Measurements from ENCODE around the gene GAL3ST1.
"Not testable (repeated sequence)": the region's sequence is repeated elsewhere in the genome, so short reads cannot be mapped to it uniquely, and the experiment has no call there.

GAL3ST1 gene

DNA sequence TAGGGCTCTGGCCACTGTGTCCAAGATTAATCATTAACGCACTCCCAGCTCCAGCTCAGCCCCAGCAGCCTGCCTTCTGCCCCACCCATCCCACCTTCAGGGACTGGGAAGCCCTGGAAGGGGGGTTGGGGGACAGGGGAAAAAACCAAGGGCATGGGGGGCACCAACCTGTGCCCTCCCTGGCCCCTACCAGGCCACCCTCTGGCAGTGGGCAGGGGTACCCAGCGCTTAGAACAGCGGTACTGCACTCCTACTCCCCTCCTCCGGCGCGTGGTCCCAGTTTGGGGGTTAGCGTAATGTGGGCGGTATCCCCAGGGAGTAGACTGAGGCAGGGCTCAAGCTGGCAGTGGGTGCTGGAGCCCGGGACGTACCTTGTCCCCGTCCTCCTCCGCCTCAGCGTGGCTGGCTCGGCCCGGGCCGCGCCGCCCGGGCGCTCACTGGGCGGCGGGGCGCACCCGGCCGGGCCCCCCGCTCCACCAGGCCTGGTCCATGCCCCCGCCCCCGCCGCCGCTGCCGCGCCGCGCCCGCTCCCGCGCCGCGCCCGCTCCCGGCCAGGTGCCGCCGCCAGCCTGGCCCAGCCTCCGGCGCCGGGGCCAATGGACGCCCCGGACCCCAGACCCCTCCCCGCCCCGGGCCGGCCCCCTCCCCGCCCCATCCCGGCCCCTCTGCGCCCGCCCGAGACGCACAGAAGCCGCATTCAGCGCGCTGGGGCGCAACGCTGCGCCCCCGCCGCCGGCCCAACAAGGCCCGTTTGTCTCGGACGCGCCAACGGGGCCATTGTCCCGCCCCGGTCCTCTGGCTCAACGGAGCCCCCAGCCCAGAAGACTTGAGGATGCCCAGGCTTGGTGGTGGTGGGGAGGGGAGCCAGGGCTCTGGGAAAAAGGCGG, at the start of gene GAL3ST1:
GAL3ST1 (minus strand) TSS at position 571 of the 887 bp plus-strand sequence. CDS start 17,273 bp downstream, outside the sequence.
- Histone ChIP-seq H3K27me3 (ENCODE audit: control insufficient read depth, insufficient read depth, low read length) (no peaks in the 10 kb centered on the region), H3K4me3 (ENCODE audit: low read depth, low read length) (peak within 1 kb of the TSS; percentile 73), H3K27ac (ENCODE audit: low read depth, low read length) (no peak within 1 kb of the TSS), H3K9ac (ENCODE audit: low read depth, low read length) (0 out of 2 replicates have a peak within 1 kb of the TSS, but pooled peaks have one; percentile 34), H3K9me3 (ENCODE audit: control insufficient read depth, insufficient read depth, low read length) (no peaks in the 10 kb centered on the region), H3K36me3 (ENCODE audit: control insufficient read depth, insufficient read depth, low read length) (peaks cover 39% of the 10 kb centered on the region), H3K4me1 (ENCODE audit: control insufficient read depth, insufficient read depth, low read length) (peaks cover 10% of the 10 kb centered on the region)

GRCh38 chr22:30619909-30620308, 45.4 kb upstream of the GAL3ST1 start:
- H3K9ac ChIP-seq (ENCODE audit: low read depth, low read length); H3K4me3 ChIP-seq (ENCODE audit: low read depth, low read length); H3K27ac ChIP-seq (ENCODE audit: low read depth, low read length); H3K9me3 ChIP-seq (ENCODE audit: control insufficient read depth, insufficient read depth, low read length); H3K4me1 ChIP-seq (ENCODE audit: control insufficient read depth, insufficient read depth, low read length); H3K27me3 ChIP-seq (ENCODE audit: control insufficient read depth, insufficient read depth, low read length): not testable (repeated sequence)
- H3K36me3 ChIP-seq (ENCODE audit: control insufficient read depth, insufficient read depth, low read length) = peaks cover 24% of the 10 kb centered on the region

DNA sequence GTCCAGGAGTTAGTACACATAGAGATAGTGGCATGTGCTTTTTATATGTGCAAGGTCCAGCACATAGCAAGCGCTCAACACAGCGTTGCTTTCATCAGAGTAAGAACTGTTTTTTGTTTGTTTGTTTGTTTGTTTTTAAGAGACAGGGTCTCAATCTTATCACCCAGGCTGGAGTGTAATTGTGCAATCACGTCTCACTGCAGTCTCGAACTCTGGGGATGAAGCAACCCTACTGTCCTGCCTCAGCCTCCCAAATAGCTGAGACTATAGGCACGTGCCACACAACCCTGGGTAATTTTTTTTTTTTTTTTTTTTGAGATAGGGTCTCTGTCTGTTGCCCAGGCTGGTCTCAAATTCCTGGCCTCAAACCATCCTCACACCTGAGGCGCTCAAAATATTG, 43.4 kb upstream of the GAL3ST1 start:
- Histone ChIP-seq H3K27me3 (ENCODE audit: control insufficient read depth, insufficient read depth, low read length) (no peaks in the 10 kb centered on the region), H3K4me1 (ENCODE audit: control insufficient read depth, insufficient read depth, low read length) (no peaks in the 10 kb centered on the region), H3K9me3 (ENCODE audit: control insufficient read depth, insufficient read depth, low read length) (no peaks in the 10 kb centered on the region), H3K36me3 (ENCODE audit: control insufficient read depth, insufficient read depth, low read length) (peaks cover 30% of the 10 kb centered on the region), H3K9ac (ENCODE audit: low read depth, low read length) (no peak overlapping the region), H3K4me3 (ENCODE audit: low read depth, low read length) (no peak overlapping the region), H3K27ac (ENCODE audit: low read depth, low read length) (no peak overlapping the region)

- H3K27ac ChIP-seq (ENCODE audit: low read depth, low read length) = no peak overlapping the region
- H3K4me1 ChIP-seq (ENCODE audit: control insufficient read depth, insufficient read depth, low read length) = no peaks in the 10 kb centered on the region
- H3K4me3 ChIP-seq (ENCODE audit: low read depth, low read length) = no peak overlapping the region
- no peaks in the 10 kb centered on the region for H3K9me3 ChIP-seq (ENCODE audit: control insufficient read depth, insufficient read depth, low read length)
- H3K36me3 ChIP-seq (ENCODE audit: control insufficient read depth, insufficient read depth, low read length) = peaks cover 36% of the 10 kb centered on the region
- H3K9ac ChIP-seq (ENCODE audit: low read depth, low read length) = no peak overlapping the region
- no peaks in the 10 kb centered on the region for H3K27me3 ChIP-seq (ENCODE audit: control insufficient read depth, insufficient read depth, low read length)
Observed at GRCh38 chr22:30615543-30615954, 41.1 kb upstream of the GAL3ST1 start.

- Histone ChIP-seq H3K9me3 (ENCODE audit: control insufficient read depth, insufficient read depth, low read length) (no peaks in the 10 kb centered on the region), H3K27ac (ENCODE audit: low read depth, low read length) (no peak overlapping the region), H3K27me3 (ENCODE audit: control insufficient read depth, insufficient read depth, low read length) (no peaks in the 10 kb centered on the region), H3K9ac (ENCODE audit: low read depth, low read length) (no peak overlapping the region), H3K4me1 (ENCODE audit: control insufficient read depth, insufficient read depth, low read length) (no peaks in the 10 kb centered on the region), H3K4me3 (ENCODE audit: low read depth, low read length) (no peak overlapping the region), H3K36me3 (ENCODE audit: control insufficient read depth, insufficient read depth, low read length) (peaks cover 36% of the 10 kb centered on the region)
Observed at GRCh38 chr22:30614879-30615278, 40.4 kb upstream of the GAL3ST1 start.

DNA sequence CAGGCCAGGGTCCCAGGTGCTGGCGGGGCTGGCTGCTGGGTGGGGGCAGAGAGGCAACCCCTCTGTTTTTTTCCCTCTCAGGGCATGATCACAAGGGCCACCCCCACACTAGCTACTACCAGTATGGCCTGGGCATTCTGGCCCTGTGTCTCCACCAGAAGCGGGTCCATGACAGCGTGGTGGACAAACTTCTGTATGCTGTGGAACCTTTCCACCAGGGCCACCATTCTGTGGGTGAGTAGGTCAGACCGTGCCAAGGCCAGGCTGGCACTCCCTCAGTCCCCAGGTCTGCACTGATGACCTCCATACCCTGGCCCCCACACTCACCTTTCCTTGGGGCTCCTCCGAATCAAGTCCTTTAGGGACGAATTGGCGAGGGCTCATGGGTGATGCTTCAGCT, 39.8 kb upstream of the GAL3ST1 start:
- H3K9ac ChIP-seq (ENCODE audit: low read depth, low read length) = no peak overlapping the region
- no peak overlapping the region for H3K27ac ChIP-seq (ENCODE audit: low read depth, low read length)
- H3K9me3 ChIP-seq (ENCODE audit: control insufficient read depth, insufficient read depth, low read length) = no peaks in the 10 kb centered on the region
- peaks cover 30% of the 10 kb centered on the region for H3K36me3 ChIP-seq (ENCODE audit: control insufficient read depth, insufficient read depth, low read length)
- peaks cover 3% of the 10 kb centered on the region; the same call in 1 of the 2 replicates for H3K4me1 ChIP-seq (ENCODE audit: control insufficient read depth, insufficient read depth, low read length)
- H3K27me3 ChIP-seq (ENCODE audit: control insufficient read depth, insufficient read depth, low read length) = no peaks in the 10 kb centered on the region
- no peak overlapping the region for H3K4me3 ChIP-seq (ENCODE audit: low read depth, low read length)

- Histone ChIP-seq H3K27me3 (ENCODE audit: control insufficient read depth, insufficient read depth, low read length) (no peaks in the 10 kb centered on the region), H3K9me3 (ENCODE audit: control insufficient read depth, insufficient read depth, low read length) (no peaks in the 10 kb centered on the region), H3K4me1 (ENCODE audit: control insufficient read depth, insufficient read depth, low read length) (peaks cover 3% of the 10 kb centered on the region; the same call in 1 of the 2 replicates), H3K9ac (ENCODE audit: low read depth, low read length) (no peak overlapping the region), H3K27ac (ENCODE audit: low read depth, low read length) (no peak overlapping the region), H3K36me3 (ENCODE audit: control insufficient read depth, insufficient read depth, low read length) (peaks cover 26% of the 10 kb centered on the region), H3K4me3 (ENCODE audit: low read depth, low read length) (no peak overlapping the region)
Observed at GRCh38 chr22:30612789-30613188, 38.3 kb upstream of the GAL3ST1 start.

DNA sequence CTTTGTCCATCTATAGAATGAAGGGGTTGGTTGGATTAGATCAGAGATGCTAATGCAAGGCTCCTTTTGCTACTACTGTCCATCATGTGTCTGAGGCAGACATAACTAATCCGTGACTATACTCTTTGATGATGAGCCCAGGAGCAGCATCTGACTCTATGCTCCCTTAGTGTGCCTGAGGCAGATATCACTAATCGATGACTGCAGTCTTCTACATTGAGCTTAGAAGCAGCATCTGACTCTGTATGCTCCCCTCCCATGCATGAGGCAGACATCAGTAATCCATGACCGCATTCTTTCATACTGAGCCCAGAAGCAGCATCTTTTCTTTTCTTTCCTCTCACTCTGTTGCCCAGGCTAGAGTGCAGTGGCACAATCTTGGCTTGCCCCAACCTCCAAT, 36.7 kb upstream of the GAL3ST1 start:
- no peak overlapping the region for H3K27ac ChIP-seq (ENCODE audit: low read depth, low read length)
- H3K9ac ChIP-seq (ENCODE audit: low read depth, low read length) = no peak overlapping the region
- H3K4me3 ChIP-seq (ENCODE audit: low read depth, low read length) = no peak overlapping the region
- H3K27me3 ChIP-seq (ENCODE audit: control insufficient read depth, insufficient read depth, low read length) = no peaks in the 10 kb centered on the region
- H3K4me1 ChIP-seq (ENCODE audit: control insufficient read depth, insufficient read depth, low read length) = peaks cover 8% of the 10 kb centered on the region
- H3K36me3 ChIP-seq (ENCODE audit: control insufficient read depth, insufficient read depth, low read length) = peaks cover 21% of the 10 kb centered on the region
- H3K9me3 ChIP-seq (ENCODE audit: control insufficient read depth, insufficient read depth, low read length) = no peaks in the 10 kb centered on the region

DNA sequence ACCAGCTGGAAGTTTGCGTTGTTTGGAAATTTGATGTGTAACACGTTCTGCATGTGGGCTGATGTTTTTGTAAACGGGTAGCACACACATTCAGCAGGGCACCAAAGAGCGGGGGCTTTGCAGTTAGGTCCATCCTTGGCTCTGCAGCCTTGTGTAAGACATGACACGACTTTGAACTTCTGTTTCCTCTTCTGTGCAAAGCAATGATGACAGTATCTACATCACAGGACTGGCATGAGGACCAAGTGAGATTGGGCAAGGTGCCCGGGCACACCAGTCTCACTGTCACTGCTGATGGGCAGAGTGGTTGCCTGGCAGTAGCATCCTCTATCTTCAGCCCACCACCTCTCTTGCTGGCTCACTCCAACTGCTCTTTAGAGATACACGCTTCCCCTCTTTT, 35.8 kb upstream of the GAL3ST1 start:
- Histone ChIP-seq H3K4me3 (ENCODE audit: low read depth, low read length) (no peak overlapping the region), H3K9ac (ENCODE audit: low read depth, low read length) (no peak overlapping the region), H3K9me3 (ENCODE audit: control insufficient read depth, insufficient read depth, low read length) (no peaks in the 10 kb centered on the region), H3K36me3 (ENCODE audit: control insufficient read depth, insufficient read depth, low read length) (peaks cover 15% of the 10 kb centered on the region), H3K27me3 (ENCODE audit: control insufficient read depth, insufficient read depth, low read length) (no peaks in the 10 kb centered on the region), H3K4me1 (ENCODE audit: control insufficient read depth, insufficient read depth, low read length) (peaks cover 14% of the 10 kb centered on the region), H3K27ac (ENCODE audit: low read depth, low read length) (no peak overlapping the region)

DNA sequence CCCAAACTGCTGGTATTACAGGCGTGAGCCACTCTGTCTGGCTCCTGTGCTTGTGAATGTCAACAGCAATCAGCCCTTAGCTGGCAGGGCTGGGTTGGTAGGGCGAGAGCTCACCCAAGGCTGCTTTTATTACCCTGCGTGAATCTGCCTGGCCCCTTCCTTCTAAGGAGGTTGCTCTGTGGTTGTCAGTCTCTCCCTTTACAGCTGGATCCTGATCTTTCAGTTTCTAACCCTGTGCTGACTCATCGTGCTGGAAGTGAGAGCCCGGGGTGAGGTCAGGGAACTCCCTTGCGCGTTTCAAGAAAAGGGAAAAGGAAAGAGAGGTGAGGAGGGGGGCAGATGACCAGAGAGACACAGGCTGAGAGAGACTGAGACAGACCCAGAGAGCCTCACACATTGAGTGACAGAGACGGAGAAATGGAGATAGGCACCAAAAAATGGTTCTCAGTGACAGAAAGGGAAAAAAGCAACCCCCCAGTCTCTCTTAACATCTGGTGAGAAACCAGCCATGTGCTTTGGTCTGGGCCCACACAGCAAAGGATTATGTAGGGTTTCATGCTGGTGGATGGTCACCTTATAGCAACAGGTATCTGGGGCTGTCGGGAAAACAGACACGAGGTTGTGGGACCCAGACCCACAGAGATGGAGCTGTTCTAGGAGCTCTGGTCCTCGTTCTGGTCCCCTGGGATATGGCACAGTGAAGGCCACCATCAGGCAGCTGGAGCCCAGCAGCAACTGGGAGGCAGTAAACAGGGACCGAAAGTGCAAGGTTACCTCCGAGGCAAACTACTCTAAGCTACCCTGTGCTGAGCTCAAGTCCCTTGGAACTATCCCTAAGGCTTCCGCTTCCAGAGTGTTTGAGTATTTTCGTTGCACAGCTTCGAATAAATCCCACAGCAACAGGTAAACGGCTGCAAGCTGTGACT, 35.1 kb upstream of the GAL3ST1 start:
- Histone ChIP-seq H3K27ac (ENCODE audit: low read depth, low read length) (peak overlapping the region; percentile 57), H3K9me3 (ENCODE audit: control insufficient read depth, insufficient read depth, low read length) (no peaks in the 10 kb centered on the region), H3K36me3 (ENCODE audit: control insufficient read depth, insufficient read depth, low read length) (peaks cover 15% of the 10 kb centered on the region), H3K4me3 (ENCODE audit: low read depth, low read length) (no peak overlapping the region), H3K27me3 (ENCODE audit: control insufficient read depth, insufficient read depth, low read length) (no peaks in the 10 kb centered on the region), H3K9ac (ENCODE audit: low read depth, low read length) (no peak overlapping the region), H3K4me1 (ENCODE audit: control insufficient read depth, insufficient read depth, low read length) (peaks cover 16% of the 10 kb centered on the region)
